CD4-positive, alpha-beta T cell treated with Interleukin-15 for 4 hours (primary cell): ENCODE measurements around the gene LRCH1.
A peak's percentile ranks its signal among the peaks of the same experiment; 100 is the strongest.

Experiments used
- DNase-seq: peaks from one replicate; pipeline ENCODE4 v3.0.0-alpha.2; 2020; ENCODE audit warnings: low spot score

LRCH1 gene

DNA sequence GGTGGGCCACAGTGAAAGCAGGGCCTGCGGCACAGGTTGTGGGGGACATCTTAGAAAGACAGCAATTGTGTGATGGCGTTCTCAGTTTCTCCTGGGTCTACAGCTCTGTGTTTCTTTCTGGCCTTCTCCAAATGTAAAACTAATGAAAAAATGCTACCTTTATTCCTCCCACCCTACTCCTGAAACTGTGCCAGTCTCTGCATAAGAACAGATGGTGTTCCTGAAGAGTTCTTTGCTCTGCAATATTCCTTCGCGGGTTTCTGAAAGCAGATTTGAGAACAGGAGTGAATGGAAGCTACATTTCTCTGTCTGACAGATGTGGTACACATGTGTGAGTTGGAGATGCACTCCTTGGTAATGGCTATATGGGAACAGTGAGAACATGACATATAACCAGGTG is 18.0 kb upstream of the LRCH1 start:
- DNase-seq: no peak

DNA sequence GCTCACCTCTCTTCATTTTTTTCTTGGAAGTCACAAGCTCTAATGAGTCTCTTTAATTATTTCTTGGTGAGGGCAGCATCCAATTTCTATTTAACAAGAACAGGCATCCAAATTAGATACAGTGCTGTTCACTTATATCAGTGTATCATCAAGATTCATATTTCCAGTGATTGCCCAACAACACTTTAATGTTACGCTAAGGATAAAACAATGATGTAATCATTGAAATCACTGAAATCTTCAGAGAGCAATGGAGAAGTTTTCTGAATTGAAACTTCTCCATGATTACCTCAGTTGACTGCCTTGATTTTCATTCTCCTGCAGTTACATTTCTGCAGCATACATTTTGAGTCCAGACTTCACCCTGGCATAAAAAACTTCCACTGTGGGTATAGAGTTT is 17.1 kb upstream of the LRCH1 start:
- DNase-seq: no peak

DNA sequence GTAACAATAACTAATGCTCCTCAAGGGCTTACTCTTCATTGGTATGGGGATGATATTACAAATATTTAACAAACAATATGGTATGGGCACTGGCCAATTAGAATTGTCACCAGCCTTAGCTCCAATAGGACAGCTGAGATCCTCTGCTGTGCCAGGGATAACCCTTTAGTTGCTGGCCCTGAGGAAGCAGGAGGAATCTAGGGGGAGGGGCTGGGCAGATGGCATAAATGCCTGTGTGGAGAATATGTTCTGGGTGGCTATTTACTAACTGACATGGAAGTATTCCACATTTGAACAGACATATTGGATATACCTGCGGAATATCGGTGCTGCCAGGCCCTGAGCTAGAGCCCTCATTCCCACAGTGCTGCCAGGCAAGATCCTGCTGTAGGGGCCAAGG is 16.6 kb upstream of the LRCH1 start:
- no peak for DNase-seq

DNA sequence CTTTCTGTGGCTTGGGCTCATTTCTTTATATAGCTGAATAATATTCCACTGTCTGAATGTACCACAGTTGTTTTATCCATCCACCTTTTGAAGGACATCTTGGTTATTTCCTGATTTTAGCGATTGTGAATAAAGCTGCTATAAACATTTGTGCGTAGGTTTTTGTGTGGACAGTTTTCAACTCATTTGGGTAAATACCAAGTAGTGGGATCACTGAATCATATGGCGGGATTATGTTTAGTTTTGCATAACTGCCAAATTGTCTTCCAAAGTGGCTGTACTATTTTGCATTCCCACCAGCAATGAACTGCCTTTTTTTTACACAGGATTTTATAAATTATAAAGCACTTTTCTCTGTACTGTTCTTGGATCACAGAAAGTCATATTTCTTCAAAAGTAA is 13.7 kb upstream of the LRCH1 start:
- DNase-seq: no peak

DNA sequence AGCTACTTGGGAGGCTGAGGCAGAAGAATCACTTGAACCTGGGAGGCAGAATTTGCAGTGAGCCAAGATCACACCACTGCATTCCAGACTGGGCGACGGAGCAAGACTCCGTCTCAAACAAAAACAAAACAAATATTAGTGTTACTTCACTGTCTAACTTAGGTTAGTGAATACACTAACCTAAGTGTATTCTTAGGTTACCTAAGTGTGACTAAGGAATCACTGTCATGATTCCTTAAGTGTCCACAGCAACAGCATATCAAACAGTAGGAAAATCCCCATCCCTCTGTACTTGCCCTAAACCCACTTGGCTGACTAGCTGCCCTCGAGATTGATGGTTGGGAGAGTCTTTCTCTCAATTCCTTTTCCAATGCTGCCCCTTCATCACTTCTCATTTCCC is 11.8 kb upstream of the LRCH1 start:
- DNase-seq: no peak

DNA sequence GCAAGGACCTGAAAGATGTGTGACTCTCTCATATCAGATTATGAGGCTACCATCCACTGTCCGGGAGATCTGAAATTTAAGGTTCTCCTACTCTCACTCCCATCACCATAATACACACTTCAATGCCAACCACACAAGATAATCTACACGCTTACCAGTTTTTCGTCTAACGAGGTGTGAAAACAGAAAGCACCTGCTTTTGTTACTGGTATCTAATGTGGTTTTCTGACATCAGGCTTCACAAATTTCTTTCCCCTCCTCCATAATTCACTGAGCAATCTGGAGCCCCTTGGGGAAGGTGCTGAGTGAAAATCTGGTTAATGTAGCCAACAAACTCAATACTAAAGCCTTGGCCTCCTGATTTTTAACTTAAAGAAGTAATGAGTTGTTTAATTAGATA is 10.1 kb upstream of the LRCH1 start:
- DNase-seq: no peak

DNA sequence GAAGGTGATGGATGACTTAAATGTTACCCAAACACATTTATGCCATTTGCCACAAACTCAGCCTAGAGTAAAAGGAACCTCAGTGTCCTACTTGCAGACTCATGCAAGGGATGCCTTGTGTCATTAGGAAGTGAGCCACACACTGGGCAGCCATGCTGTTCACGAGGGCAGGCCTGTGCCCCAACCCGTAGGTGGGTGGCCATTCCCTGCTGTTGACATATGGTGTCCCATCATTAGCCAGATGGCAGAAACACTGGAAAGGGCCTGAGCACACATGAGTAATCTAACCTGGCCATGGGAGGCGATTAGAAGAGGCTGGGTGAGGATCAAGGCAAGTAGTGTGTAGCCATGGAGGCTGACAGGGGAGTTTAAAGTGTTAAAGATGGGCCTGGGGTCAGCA is 9.7 kb upstream of the LRCH1 start:
- DNase-seq: no peak

DNA sequence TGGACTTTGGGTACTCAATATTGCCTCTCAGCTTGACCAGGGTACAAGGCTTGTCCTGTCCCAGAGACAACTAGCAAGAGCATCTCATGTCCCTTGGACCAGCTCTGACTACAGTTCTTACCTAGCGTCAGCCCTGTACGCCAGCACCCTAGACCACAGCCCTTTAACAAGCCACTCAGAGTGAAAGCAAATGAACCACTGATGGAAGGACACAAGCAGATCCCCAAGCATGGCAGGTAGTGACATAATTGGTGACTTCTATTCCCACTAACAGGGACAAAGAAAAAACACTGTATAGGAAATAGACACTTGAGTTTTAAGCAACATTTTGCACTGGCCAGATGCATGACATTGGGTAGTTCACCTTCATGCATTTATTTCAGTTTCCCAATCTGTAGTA is 8.8 kb upstream of the LRCH1 start:
- DNase-seq: no peak

DNA sequence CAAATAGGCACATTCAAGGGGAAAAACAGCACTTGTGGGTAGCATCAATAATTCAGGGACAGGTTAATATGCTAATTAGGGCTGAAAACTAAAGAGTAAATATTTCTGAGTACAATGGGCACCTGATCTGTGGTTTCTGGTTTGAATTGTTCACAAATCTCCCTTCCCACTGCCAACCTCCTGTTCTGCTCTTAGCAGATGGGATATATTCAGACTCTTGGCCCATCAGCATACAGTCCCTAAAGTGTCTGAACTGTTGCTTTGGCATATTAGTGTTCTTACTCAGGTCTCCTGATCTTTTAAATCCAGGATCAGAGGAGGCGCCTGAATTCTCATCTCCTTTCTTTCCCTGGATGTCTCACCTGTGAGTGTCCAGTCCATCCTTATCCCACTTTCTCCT is 8.2 kb upstream of the LRCH1 start:
- DNase-seq: no peak

DNA sequence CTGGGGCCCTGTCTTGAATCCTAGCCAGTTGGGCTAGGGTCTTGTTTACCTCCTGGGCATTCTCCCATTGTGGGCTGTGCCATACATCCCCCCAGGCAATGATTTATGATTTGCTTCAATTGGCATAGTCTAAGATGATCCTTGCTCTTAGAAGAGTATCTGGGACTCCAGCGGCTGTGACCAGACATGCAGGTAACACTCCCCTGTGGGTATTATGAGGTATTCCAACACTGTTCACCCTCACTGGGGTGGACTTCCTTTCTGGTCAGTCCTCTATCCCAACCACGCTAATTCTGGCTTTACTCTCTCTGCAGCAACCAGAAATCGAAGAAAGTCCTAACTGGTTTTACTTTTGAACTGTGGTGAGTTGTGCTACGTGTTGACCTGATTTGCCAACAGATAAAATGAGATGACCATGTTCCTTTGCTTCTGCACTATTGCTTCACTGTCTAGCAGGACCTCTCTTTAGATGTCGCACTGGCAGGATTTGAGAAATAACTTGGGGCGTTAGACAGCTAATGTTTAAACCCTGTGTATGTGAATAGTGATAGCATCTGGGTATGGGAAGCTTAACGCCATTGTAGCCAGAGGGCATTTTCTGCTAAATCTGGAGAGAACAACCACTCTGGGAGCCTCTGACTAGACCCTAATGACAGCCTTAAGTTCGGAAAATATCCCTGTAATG is 6.7 kb upstream of the LRCH1 start:
- DNase-seq: no peak

DNA sequence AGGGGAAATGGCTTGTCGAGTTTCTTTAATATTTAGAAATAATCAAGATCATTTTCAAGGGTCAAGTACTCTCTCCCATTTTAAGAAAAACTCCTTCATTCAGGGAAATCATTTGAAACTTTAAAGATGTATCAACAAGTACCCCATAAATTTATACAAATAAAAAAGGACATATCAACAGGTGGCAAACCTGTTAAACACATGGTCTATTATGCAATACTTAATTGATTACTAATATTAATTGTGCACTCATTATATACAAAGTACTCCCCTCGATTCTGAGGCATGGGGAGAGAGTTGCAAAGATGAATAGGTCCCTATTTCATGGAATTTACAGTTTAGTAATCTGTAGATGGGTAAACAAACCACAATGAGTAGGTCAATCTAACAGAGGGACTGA is 2.1 kb upstream of the LRCH1 start:
- no peak for DNase-seq

DNA sequence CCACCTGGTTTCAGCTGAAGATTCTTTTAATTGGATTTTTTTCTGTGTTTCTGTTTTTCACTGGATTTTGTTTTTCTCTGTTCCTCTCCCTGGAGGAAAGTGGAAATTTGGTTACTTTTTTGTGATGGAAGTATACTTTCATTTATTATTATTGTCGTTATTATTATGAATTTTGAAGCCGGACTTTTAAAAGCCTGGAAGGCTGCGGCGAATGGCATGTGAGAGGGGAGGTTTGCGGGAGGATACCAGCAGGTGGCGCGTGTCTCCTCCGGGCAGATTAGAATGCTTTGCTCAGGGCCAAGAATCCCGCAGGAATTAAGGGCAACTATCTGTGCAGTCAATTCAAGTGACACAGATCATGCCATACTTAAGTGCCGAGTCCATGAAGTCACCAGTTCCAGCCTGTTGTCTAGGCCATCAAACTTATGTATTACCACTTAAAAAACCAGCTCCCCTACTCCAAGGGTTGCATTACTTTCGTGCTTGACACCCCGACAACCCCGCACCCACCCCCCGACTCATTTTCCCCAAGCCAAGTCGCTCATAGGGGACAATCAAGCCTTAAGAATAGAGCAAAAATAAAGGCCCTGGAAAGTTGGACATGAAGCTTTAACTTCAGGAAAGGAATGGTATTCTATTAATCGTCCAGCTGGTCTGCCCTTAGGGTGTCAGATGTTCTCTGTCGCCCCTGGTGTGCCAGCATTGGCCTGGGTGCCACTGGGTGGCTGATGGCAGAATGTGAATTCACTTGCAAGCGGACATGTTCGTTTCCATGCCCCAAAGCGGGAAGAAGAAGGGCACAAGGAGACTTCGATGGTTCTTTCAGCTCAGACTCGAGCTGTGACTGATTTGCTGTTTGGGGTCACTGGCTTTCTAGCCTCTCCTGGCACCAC is 1.3 kb upstream of the LRCH1 start:
- peak; percentile 58 for DNase-seq

DNA sequence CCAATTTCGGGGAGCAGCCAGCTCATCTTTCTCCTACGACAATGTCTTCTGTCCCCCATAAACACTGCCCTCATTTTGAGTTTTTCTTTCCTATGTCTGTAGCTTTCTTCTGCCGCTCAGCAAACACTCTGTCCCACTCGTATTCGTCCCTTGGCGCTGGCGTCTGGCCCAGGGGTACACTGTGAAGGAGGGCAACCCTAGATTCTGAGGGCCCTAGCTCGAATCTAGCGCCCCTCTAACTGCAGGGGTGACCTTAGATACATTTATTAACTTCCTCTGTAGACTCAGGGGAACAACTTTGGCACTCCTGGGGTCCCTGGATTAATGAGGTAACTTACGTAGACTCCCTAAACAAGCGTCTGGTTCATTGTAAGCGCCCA is 677 bp upstream of the LRCH1 start:
- no peak for DNase-seq

DNA sequence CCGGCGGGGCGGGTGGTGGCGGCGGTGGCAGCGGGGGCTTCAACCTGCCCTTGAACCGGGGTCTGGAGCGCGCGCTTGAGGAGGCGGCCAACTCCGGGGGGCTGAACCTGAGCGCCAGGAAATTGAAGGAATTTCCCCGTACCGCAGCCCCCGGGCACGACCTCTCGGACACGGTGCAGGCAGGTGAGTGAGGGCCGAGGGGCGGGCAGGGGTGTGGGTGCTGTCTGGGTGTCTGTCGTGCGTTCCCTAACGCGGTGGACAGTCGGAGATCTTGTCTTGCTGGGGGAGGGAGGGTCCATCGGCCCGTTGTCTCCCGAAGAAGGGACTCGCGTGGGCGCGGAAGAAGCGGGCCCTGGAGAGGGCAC is 533 bp downstream of the LRCH1 start:
- DNase-seq: no peak

DNA sequence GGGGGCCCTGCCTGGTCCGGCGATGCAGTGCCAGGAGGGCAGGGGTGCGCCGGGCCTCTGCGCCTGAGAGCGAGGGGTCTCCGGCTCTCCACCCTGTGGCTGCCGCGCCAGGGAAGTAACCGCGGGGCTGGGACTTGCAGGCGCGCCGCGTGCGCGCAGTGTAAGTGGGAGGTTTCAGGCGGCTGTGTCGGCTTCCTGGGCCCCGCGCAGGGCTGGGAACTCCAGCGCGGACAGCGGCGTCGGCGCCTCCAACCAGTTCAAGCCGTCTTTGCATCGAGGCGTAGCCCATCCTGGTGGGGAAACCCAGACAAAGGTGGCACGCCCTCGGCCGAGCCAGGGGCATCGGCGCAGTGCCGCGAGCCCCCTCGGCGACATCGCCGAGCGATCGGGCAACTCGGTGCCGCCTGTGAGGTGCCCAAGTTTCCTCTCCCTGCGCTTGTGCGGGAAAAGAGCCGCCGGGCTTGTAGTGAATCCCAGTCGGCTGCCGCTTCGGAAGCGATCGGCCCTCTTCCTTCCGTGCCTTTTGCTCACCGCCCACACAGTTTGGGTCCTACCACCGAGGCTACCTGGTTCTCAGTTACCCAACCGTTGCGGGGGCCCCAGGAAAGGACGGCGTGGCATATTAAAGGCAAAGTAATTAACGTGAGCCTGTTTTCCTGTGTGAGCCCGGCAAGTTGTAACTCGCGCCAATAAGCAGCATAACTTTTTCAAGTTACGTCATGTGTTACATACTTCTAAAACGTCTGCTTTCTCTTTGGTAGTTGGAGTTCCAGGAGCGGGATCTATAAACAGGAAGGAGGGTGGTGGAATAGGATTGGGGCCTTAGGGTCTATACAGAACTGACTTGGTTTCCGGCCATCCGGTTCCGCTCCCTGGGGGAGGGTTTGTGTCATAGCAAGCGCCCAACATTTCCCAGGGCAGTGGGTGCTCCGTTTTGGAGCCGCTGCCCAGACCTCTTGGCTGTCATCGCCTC is 1.2 kb downstream of the LRCH1 start:
- peak; percentile 56 for DNase-seq

DNA sequence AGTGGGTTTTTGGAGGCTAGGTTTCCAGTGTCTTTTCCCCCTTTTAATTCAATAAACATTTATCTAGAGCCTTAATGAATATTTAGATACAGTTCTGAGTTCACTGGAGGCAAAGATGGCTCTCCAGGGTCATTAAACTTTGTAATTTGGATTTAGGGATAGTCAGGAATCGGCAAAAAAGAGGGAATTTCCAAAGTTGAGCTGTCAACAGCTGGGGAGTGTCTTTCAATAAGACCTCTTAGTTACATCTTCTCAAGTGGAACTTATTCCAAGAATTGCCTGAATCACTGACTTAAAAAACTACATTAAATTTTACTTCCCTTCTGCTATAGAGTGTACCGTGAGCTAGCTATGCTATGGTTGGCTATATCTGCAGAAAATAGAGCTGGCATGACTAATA is 2.0 kb downstream of the LRCH1 start:
- peak; percentile 27 for DNase-seq

DNA sequence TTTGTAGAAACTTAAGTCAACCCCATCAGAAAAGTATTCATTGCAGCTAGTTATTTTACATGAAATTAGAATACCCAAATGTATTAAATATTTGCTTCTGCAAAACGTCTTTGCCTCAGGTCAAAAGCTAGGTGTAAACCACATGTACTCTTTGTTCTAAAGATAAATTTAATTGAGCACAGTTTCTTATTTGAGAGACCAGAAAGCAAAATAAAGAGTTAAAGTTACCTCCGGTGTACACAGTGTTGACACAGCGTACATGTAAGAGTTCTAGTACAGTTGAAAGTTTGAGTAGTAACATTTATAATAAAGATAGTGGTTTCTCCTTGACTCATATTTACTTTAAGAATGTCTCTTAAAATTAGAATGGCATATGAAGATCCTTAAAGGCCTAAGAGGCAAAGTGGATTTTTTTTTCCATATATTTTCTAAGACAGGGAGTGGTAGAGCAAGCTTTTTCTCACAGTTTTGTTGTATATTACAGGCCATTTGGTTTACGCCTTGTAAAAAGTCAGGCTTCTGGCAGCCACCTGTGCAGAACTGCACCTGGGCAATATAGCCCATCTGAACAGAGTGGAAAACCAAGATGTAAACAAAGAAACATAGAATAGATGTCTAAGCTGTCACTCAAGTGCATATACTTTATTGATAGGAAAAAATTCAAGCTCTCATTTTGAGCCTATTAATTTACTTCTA is 2.9 kb downstream of the LRCH1 start:
- no peak for DNase-seq

DNA sequence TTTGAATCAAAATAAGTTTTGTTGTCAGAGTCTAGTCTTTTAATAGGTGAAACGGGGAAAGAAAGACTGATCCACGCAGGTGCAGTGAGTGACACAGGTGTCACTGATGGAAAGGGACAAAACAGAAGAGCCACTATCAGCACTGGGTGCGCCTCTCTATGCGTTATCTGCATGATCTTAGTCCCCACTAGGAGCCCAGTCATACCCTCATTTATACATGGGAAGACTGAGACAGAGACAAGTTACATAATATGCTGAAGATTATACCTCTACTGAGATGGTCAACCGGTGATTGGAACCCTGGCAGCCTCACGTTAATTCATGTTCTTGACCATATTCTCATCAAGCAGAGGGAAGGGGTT is 3.4 kb downstream of the LRCH1 start:
- DNase-seq: no peak

DNA sequence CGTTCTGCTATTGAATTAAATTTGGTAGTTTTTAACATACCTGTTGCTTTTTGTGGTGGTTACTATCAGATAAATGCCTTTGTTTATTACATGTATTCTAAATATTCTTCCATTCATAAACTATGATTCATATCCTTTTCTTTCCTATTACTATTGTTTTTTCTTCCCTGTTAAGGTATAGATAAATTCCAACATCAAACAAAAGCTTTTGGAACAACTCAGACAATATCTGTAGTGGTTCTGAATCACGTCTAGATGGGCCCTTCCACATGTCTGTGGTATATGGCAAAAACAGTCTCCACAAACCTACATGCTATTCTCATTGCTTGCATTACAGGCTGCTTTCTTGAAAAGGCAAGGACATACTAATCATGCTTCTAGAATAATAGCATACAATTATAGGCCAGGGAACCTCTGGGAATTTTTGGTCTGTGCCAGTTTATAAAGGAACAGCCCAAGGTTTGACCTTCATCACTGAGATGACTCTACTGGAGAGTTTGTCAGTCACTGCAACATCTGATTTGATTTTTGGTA is 6.4 kb downstream of the LRCH1 start:
- no peak for DNase-seq

DNA sequence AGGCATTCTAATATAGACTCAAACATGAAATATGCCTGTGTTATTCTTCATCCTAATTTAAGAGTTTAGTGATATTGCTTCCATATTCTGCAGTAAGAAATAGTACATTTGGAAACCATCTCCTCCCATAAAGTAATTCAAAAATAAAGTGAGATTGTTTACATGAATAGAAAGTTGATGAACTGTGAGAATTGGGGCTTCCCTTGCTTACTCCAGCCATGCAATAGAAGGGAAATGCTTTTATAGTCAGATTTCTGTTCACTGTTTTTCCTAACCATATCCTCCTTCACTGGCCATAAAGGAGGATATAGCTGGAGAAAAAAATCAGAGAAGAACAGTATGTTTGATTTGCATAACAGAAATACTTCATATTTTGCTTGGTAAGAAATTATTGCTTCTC is 7.8 kb downstream of the LRCH1 start:
- no peak for DNase-seq

DNA sequence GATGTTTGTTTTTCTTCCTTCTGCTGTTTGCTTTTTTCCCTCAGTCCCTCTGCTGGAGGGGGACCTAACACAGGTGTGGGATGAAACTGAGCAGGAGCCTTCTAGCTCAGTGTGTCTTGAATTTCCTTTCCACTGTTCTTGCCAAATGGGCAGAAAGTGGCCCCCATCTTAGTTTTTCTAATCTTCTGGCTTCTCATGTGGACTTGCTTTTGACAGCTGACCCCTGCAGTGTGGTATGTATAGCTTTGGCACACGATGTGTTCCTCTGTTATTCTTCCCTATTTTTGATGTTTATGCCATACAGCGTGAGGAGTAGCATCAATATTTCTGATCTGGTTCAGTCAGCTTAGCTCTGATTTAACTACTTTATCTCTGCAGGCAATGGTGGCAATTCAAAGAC is 8.3 kb downstream of the LRCH1 start:
- no peak for DNase-seq

DNA sequence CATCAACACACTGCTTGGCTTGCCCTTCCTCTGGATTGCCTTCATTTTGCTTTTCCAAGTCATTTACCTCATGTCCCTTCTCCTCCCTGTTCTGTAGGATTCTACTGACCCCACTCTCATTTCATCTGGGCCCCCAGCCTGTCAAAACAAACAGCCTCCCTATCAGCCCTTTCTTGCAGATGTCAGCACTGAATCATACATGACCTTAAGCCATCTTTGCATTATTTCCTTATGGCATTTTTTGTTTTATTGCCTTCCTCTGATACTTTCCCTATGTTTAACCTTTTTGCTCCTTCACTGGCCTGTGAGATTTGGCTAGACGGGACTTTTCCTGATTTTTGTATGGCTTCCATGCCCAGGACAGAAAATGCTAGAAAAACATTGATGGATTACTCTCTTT is 8.7 kb downstream of the LRCH1 start:
- no peak for DNase-seq
